HG03097 (cell line): Measurements from ENCODE around the gene SPINT1.

Source experiments
- ATAC-seq: cut with Tn5 transposase; IDR thresholded peaks from one replicate; pipeline ENCODE4 v1.9.1; 2021; ENCODE audit not compliant: unreplicated experiment, low FRiP score

The SPINT1 gene

GRCh38 chr15:40828447-40829036, 15.3 kb upstream of the SPINT1 start, which contains the start of gene PPP1R14D:
TSS of gene PPP1R14D (minus strand) at chr15:40828708. CDS start at chr15:40828641, 67 bp downstream.
- no peak for ATAC-seq

- ATAC-seq: no peak
Observed at GRCh38 chr15:40829115-40829514, 14.7 kb upstream of the SPINT1 start.

GRCh38 chr15:40830884-40831283, 13.0 kb upstream of the SPINT1 start:
- no peak for ATAC-seq

GRCh38 chr15:40831861-40832260, 12.0 kb upstream of the SPINT1 start:
- no peak for ATAC-seq

- ATAC-seq: no peak
Observed at GRCh38 chr15:40832903-40833302, 10.9 kb upstream of the SPINT1 start.

- ATAC-seq: no peak
Observed at GRCh38 chr15:40836020-40836419, 7.8 kb upstream of the SPINT1 start.

- no peak for ATAC-seq
Observed at GRCh38 chr15:40838756-40839155, 5.1 kb upstream of the SPINT1 start.

- ATAC-seq: no peak
Observed at GRCh38 chr15:40841741-40842140, 2.1 kb upstream of the SPINT1 start.

- no peak for ATAC-seq
Observed at GRCh38 chr15:40843261-40843884, 475 bp upstream of the SPINT1 start.

GRCh38 chr15:40844696-40845030, 815 bp downstream of the SPINT1 start:
- ATAC-seq: no peak

- ATAC-seq: no peak
Observed at GRCh38 chr15:40845036-40845435, 1.2 kb downstream of the SPINT1 start.

- no peak for ATAC-seq
Observed at GRCh38 chr15:40845511-40846284, 1.9 kb downstream of the SPINT1 start.

- ATAC-seq: no peak
Observed at GRCh38 chr15:40846841-40847222, 3.0 kb downstream of the SPINT1 start.

- no peak for ATAC-seq
Observed at GRCh38 chr15:40847223-40847961, 3.5 kb downstream of the SPINT1 start.

GRCh38 chr15:40850576-40851112, 6.8 kb downstream of the SPINT1 start:
- no peak for ATAC-seq

- ATAC-seq: no peak
Observed at GRCh38 chr15:40852529-40852928, 8.7 kb downstream of the SPINT1 start.

GRCh38 chr15:40853241-40853890, 9.5 kb downstream of the SPINT1 start:
- no peak for ATAC-seq

- ATAC-seq: no peak
Observed at GRCh38 chr15:40854161-40854560, 10.3 kb downstream of the SPINT1 start.

- ATAC-seq: no peak
Observed at GRCh38 chr15:40855706-40856234, 11.9 kb downstream of the SPINT1 start.

GRCh38 chr15:40856746-40857145, 12.9 kb downstream of the SPINT1 start:
- no peak for ATAC-seq
